NCI-H2227 treated with DMSO at 0.1 percent for 48 hours (cell line): ENCODE data around the gene RRP15.

Experiments
- DNase-seq: peaks from one replicate; lab custom pipeline; 2025; lab: John Stamatoyannopoulos, UW

RRP15 gene

GRCh38 chr1:218341325-218341724 lies 56.2 kb downstream of the RRP15 start:
- DNase-seq = no peak

GRCh38 chr1:218342091-218342490 lies 57.0 kb downstream of the RRP15 start:
- no peak for DNase-seq

- peak; percentile 52 for DNase-seq
Measured at GRCh38 chr1:218344814-218345672, 60.0 kb downstream of the RRP15 start, which contains the start of gene TGFB2. TGFB2 (plus strand) TSS chr1:218345336; CDS start chr1:218346702, 1,366 bp downstream.

GRCh38 chr1:218345673-218346390 lies 60.7 kb downstream of the RRP15 start:
- peak; percentile 71 for DNase-seq

- peak; percentile 36 for DNase-seq
Measured at GRCh38 chr1:218346391-218347204, 61.5 kb downstream of the RRP15 start.

GRCh38 chr1:218347336-218347722 lies 62.2 kb downstream of the RRP15 start:
- no peak for DNase-seq

- DNase-seq = no peak
Measured at GRCh38 chr1:218347723-218348627, 62.9 kb downstream of the RRP15 start.

GRCh38 chr1:218348628-218349071 lies 63.6 kb downstream of the RRP15 start:
- no peak for DNase-seq

GRCh38 chr1:218349348-218350034 lies 64.4 kb downstream of the RRP15 start:
- DNase-seq = no peak

GRCh38 chr1:218350035-218350525 lies 65.0 kb downstream of the RRP15 start:
- no peak for DNase-seq

GRCh38 chr1:218350801-218351266 lies 65.7 kb downstream of the RRP15 start:
- no peak for DNase-seq

- DNase-seq = no peak
Measured at GRCh38 chr1:218351391-218352074, 66.4 kb downstream of the RRP15 start.

GRCh38 chr1:218352075-218352438 lies 67.0 kb downstream of the RRP15 start:
- DNase-seq = no peak

GRCh38 chr1:218353656-218354055 lies 68.6 kb downstream of the RRP15 start:
- no peak for DNase-seq

GRCh38 chr1:218355278-218355677 lies 70.2 kb downstream of the RRP15 start:
- DNase-seq = no peak

- no peak for DNase-seq
Measured at GRCh38 chr1:218357211-218357892, 72.3 kb downstream of the RRP15 start.

GRCh38 chr1:218357893-218358232 lies 72.8 kb downstream of the RRP15 start:
- DNase-seq = no peak

GRCh38 chr1:218361298-218362065 lies 76.4 kb downstream of the RRP15 start:
- DNase-seq = peak; percentile 22
